H1 (cell line): ENCODE data around the gene TRIM58. TPM values are rescaled to one million over a fixed set of nuclear protein-coding genes. Genes with fewer than 3 reads are reported as not detected.

Source experiments
- KDM1A ChIP-seq: fragments of 200-600, 300-600 bp; sonication (generic); IDR thresholded peaks from 2 replicates; pipeline ENCODE4 v1.7.1; 2016; ENCODE audit warnings: mild to moderate bottlenecking, low read length, borderline replicate concordance
- POU5F1 ChIP-seq: IDR thresholded peaks from 2 replicates; pipeline ENCODE4 v1.6.1; 2011; ENCODE audit warnings: low read depth, mild to moderate bottlenecking, low read length, moderate library complexity
- SAP30 ChIP-seq: fragments of 300-600 bp; sonication (generic); IDR thresholded peaks from 2 replicates; pipeline ENCODE4 v1.7.1; 2012; ENCODE audit warnings: low read length, moderate library complexity, mild to moderate bottlenecking, inconsistent platforms; ENCODE audit not compliant: insufficient read depth, insufficient replicate concordance
- SIN3A ChIP-seq, 2 experiments: IDR thresholded peaks in 1 of 2; conservative IDR thresholded peaks in 1 of 2; 2 replicates each; pipeline ENCODE4 v1.6.1; 2011 to 2012; ENCODE audit warnings: low read length in 2 of 2, improper control_type of control experiment in 1 of 2, low read depth in 1 of 2, mild to moderate bottlenecking in 1 of 2
- polyA plus RNA-seq, 7 experiments: library from polyadenylated mRNA; depleted of rRNA in 3 of 7; stranded (reverse) in 5 of 7; unstranded in 2 of 7; fragments of >200 nt in 5 of 7; fragments of 200-250 nt in 2 of 7; gene quantifications; 1 replicate in 5 of 7; 2 replicates in 1 of 7; 4 replicates in 1 of 7; pipeline versions ENCODE4 v1.2.1 to v1.2.3, GENCODE V29; 2011 to 2013; ENCODE audit warnings: missing spikeins in 2 of 7, mixed read lengths in 2 of 7
- total RNA-seq: library from RNA; stranded (reverse); fragmentation: NEBNext Ultra II Directional; extraction: Animal tissue kit (Norgen Biotek cat#: 25700); gene quantifications from 2 replicates; pipeline ENCODE4 v1.2.1, GENCODE V29; 2021

The TRIM58 gene
- total and polyA plus RNA-seq, 2 of the 8 experiments (the other 6 are each of a cell fraction or from before 2014, with no cell fraction given), result 2.8 TPM; not detected in 1

DNA sequence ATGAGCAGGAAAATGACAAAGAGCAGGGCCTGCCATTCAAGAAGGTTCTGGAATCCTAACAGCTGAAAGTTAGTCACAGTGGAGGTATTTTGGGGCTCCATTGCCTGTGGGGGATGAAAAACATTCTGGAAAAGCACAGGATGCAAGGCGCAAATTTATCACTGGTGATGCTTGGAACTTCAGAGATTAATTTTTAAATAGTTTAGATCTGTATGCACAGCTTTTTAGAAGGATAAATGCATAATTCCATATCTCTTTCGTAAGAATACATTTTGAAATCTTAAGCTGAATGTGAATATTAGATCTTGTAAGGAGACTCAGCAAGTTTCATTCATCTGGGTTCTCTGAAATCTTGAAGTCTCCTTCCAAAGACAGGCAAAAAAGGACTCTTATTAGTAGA is 15.2 kb upstream of the TRIM58 start, which contains the start of gene OR11L1 (continued):
- TF ChIP-seq SIN3A (conservative IDR thresholded peaks at IDR 0.05 in 1 of 2, IDR thresholded peaks at IDR 0.05 in 1 of 2; ENCODE audit: low read depth in 1 of 2, low read length in 2 of 2), result no peak
- no peak for TF ChIP-seq POU5F1
- TF ChIP-seq KDM1A, result no peak
- TF ChIP-seq SAP30, result no peak
